HEK293 (cell line): ENCODE measurements around the gene VEPH1.
A peak's percentile ranks its signal among the peaks of the same experiment; 100 is the strongest.

Experiments
- HOXC10 ChIP-seq: sonication (generic); formaldehyde crosslinking; IDR thresholded peaks from 2 replicates; pipeline ENCODE4 v1.8.1; 2023; ENCODE audit warnings: mild to moderate bottlenecking, missing genetic modification reagents
- KLF10 ChIP-seq: fragments of 450-650 bp; IDR thresholded peaks from 2 replicates; pipeline ENCODE4 v1.5.1; 2018; ENCODE audit warnings: missing biosample characterization, mild to moderate bottlenecking, missing genetic modification characterization
- ZBTB49 ChIP-seq: fragments of 450-650 bp; formaldehyde crosslinking; IDR thresholded peaks from 2 replicates; pipeline ENCODE4 v1.5.1; 2016; ENCODE audit warnings: missing biosample characterization, missing genetic modification characterization, low read depth
- ZNF146 ChIP-seq: fragments of 450-650 bp; formaldehyde crosslinking; IDR thresholded peaks from 2 replicates; pipeline ENCODE4 v1.5.1; 2016; ENCODE audit warnings: missing biosample characterization, missing genetic modification characterization
- ZNF169 ChIP-seq: fragments of 450-650 bp; formaldehyde crosslinking; IDR thresholded peaks from 2 replicates; pipeline ENCODE4 v1.5.1; 2016; ENCODE audit warnings: missing biosample characterization, missing genetic modification characterization
- ZNF292 ChIP-seq: fragments of 450-650 bp; formaldehyde crosslinking; IDR thresholded peaks from 2 replicates; pipeline ENCODE4 v1.5.1; 2016; ENCODE audit warnings: low read depth, missing biosample characterization, missing genetic modification characterization, borderline replicate concordance
- ZNF366 ChIP-seq: fragments of 450-650 bp; formaldehyde crosslinking; conservative IDR thresholded peaks from 2 replicates; pipeline ENCODE4 v1.5.1; 2016; ENCODE audit warnings: missing biosample characterization, missing genetic modification characterization
- ZNF391 ChIP-seq: fragments of 450-650 bp; formaldehyde crosslinking; IDR thresholded peaks from 2 replicates; pipeline ENCODE4 v1.5.1; 2016; ENCODE audit warnings: low read depth, missing biosample characterization, missing genetic modification characterization, borderline replicate concordance
- ZNF48 ChIP-seq: fragments of 450-650 bp; formaldehyde crosslinking; IDR thresholded peaks from 2 replicates; pipeline ENCODE4 v1.5.1; 2016; ENCODE audit warnings: missing biosample characterization, missing genetic modification characterization
- ZNF513 ChIP-seq: fragments of 450-650 bp; IDR thresholded peaks from 2 replicates; pipeline ENCODE4 v1.5.1; 2018; ENCODE audit warnings: missing biosample characterization, missing genetic modification characterization
- ZNF529 ChIP-seq: fragments of 450-650 bp; formaldehyde crosslinking; IDR thresholded peaks from 2 replicates; pipeline ENCODE4 v1.5.1; 2017; ENCODE audit warnings: missing genetic modification characterization, missing biosample characterization; ENCODE audit not compliant: insufficient replicate concordance
- ZNF701 ChIP-seq: fragments of 450-650 bp; formaldehyde crosslinking; IDR thresholded peaks from 2 replicates; pipeline ENCODE4 v1.5.1; 2016; ENCODE audit warnings: missing biosample characterization, missing genetic modification characterization
- ZNF747 ChIP-seq: fragments of 450-650 bp; formaldehyde crosslinking; IDR thresholded peaks from 2 replicates; pipeline ENCODE4 v1.5.1; 2016; ENCODE audit warnings: missing biosample characterization, missing genetic modification characterization
- ZNF76 ChIP-seq: fragments of 450-650 bp; formaldehyde crosslinking; IDR thresholded peaks from 2 replicates; pipeline ENCODE4; 2016; ENCODE audit warnings: low read depth, missing biosample characterization, missing genetic modification characterization, borderline replicate concordance
- ZNF830 ChIP-seq: fragments of 450-650 bp; IDR thresholded peaks from 2 replicates; pipeline ENCODE4 v1.5.0; 2018; ENCODE audit warnings: missing biosample characterization, missing genetic modification characterization, low read depth, mild to moderate bottlenecking, moderate library complexity
- ZNF837 ChIP-seq: fragments of 450-650 bp; formaldehyde crosslinking; IDR thresholded peaks from 2 replicates; pipeline ENCODE4 v1.5.1; 2016; ENCODE audit warnings: missing biosample characterization, missing genetic modification characterization
- TF ChIP-seq, protein P1 (sequence below): fragments of 450-650 bp; formaldehyde crosslinking; IDR thresholded peaks from 2 replicates; pipeline ENCODE4 v1.5.1; 2016; ENCODE audit warnings: missing biosample characterization, missing genetic modification characterization
- TF ChIP-seq, protein P2 (sequence below): fragments of 450-650 bp; formaldehyde crosslinking; IDR thresholded peaks from 2 replicates; pipeline ENCODE4 v1.5.1; 2016; ENCODE audit warnings: missing biosample characterization, missing genetic modification characterization
- TF ChIP-seq, protein P3 (sequence below): fragments of 450-650 bp; formaldehyde crosslinking; IDR thresholded peaks from 2 replicates; pipeline ENCODE4 v1.5.1; 2016; ENCODE audit warnings: missing biosample characterization, missing genetic modification characterization
- TF ChIP-seq, protein P4 (sequence below): fragments of 450-650 bp; formaldehyde crosslinking; IDR thresholded peaks from 2 replicates; pipeline ENCODE4 v1.5.1; 2017; ENCODE audit warnings: missing biosample characterization, missing genetic modification characterization
- TF ChIP-seq, protein P5 (sequence below): sonication (generic); formaldehyde crosslinking; IDR thresholded peaks from 2 replicates; pipeline ENCODE4 v1.8.1; 2022; ENCODE audit warnings: mild to moderate bottlenecking, moderate library complexity, missing genetic modification reagents
- TF ChIP-seq, protein P6 (sequence below): fragments of 450-650 bp; formaldehyde crosslinking; IDR thresholded peaks from 2 replicates; pipeline ENCODE4 v1.5.1; 2016; ENCODE audit warnings: missing biosample characterization, missing genetic modification characterization

The VEPH1 gene

DNA sequence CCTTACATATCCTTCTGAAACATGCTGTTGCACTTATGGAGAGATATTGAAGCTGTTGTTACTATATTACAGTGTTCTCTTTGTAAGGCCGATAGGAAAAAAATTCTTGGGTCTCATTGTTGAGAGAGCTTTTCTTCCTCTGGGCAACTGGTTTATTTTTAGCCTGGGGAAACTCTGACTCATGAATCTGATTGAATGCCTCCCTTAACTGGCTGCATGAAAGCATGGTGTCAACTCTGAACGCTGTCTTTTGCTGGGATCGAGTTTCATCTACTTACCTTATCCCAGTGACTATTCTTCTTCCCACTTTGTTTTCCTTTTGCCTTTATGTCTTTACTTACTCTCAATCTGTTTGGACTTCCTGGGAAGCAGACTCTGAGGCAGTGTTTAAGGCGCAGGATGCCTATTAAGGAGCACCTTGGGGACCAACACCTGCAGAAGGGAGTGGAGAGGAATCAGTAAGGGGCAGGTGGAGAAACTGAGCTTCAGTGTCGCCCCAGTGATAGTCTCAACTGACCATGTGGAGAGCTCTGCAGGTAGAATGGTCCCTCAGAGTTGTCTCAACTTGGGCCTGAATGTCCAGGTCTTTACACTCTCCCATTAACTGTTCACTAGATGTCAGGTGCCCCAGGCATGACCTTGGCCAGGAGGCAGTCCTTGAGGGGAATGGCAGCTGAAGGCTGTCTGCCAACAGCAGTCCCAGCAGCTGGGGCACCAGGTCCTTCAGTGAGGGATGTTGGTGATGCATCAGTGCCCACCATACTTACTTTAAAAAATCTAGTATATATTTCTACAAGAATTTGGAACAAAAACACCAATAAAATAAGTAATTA is 254.4 kb downstream of the VEPH1 start (continued):
- TF ChIP-seq, protein P1, sequence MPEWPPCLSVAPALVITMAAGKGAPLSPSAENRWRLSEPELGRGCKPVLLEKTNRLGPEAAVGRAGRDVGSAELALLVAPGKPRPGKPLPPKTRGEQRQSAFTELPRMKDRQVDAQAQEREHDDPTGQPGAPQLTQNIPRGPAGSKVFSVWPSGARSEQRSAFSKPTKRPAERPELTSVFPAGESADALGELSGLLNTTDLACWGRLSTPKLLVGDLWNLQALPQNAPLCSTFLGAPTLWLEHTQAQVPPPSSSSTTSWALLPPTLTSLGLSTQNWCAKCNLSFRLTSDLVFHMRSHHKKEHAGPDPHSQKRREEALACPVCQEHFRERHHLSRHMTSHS = no peak
- TF ChIP-seq ZNF701 (tag by site-specific recombination) = no peak
- no peak for TF ChIP-seq ZNF292 (tag by site-specific recombination)
- no peak for TF ChIP-seq ZNF76 (tag by site-specific recombination)
- no peak for TF ChIP-seq ZNF146 (tag by site-specific recombination)
- TF ChIP-seq, protein P2, sequence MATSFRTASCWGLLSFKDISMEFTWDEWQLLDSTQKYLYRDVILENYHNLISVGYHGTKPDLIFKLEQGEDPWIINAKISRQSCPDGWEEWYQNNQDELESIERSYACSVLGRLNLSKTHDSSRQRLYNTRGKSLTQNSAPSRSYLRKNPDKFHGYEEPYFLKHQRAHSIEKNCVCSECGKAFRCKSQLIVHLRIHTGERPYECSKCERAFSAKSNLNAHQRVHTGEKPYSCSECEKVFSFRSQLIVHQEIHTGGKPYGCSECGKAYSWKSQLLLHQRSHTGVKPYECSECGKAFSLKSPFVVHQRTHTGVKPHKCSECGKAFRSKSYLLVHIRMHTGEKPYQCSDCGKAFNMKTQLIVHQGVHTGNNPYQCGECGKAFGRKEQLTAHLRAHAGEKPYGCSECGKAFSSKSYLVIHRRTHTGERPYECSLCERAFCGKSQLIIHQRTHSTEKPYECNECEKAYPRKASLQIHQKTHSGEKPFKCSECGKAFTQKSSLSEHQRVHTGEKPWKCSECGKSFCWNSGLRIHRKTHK (tag by site-specific recombination) = no peak
- TF ChIP-seq ZNF529 (tag by site-specific recombination) = no peak
- TF ChIP-seq ZNF366 (tag by site-specific recombination) = peak; percentile 76
- TF ChIP-seq ZNF48 (tag by site-specific recombination) = no peak
- TF ChIP-seq, protein P3, sequence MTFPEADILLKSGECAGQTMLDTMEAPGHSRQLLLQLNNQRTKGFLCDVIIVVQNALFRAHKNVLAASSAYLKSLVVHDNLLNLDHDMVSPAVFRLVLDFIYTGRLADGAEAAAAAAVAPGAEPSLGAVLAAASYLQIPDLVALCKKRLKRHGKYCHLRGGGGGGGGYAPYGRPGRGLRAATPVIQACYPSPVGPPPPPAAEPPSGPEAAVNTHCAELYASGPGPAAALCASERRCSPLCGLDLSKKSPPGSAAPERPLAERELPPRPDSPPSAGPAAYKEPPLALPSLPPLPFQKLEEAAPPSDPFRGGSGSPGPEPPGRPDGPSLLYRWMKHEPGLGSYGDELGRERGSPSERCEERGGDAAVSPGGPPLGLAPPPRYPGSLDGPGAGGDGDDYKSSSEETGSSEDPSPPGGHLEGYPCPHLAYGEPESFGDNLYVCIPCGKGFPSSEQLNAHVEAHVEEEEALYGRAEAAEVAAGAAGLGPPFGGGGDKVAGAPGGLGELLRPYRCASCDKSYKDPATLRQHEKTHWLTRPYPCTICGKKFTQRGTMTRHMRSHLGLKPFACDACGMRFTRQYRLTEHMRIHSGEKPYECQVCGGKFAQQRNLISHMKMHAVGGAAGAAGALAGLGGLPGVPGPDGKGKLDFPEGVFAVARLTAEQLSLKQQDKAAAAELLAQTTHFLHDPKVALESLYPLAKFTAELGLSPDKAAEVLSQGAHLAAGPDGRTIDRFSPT (tag by site-specific recombination) = 0 out of 2 replicates have a peak, but pooled peaks have one; percentile 47
- TF ChIP-seq, protein P4, sequence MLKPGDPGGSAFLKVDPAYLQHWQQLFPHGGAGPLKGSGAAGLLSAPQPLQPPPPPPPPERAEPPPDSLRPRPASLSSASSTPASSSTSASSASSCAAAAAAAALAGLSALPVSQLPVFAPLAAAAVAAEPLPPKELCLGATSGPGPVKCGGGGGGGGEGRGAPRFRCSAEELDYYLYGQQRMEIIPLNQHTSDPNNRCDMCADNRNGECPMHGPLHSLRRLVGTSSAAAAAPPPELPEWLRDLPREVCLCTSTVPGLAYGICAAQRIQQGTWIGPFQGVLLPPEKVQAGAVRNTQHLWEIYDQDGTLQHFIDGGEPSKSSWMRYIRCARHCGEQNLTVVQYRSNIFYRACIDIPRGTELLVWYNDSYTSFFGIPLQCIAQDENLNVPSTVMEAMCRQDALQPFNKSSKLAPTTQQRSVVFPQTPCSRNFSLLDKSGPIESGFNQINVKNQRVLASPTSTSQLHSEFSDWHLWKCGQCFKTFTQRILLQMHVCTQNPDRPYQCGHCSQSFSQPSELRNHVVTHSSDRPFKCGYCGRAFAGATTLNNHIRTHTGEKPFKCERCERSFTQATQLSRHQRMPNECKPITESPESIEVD (tag by site-specific recombination) = 0 out of 2 replicates have a peak, but pooled peaks have one; percentile 6
- no peak for TF ChIP-seq ZNF830 (tag by site-specific recombination)
- TF ChIP-seq, protein P5, sequence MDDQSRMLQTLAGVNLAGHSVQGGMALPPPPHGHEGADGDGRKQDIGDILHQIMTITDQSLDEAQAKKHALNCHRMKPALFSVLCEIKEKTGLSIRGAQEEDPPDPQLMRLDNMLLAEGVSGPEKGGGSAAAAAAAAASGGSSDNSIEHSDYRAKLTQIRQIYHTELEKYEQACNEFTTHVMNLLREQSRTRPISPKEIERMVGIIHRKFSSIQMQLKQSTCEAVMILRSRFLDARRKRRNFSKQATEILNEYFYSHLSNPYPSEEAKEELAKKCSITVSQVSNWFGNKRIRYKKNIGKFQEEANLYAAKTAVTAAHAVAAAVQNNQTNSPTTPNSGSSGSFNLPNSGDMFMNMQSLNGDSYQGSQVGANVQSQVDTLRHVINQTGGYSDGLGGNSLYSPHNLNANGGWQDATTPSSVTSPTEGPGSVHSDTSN = no peak
- no peak for TF ChIP-seq ZNF169 (tag by site-specific recombination)
- TF ChIP-seq ZNF513 (tag by site-specific recombination) = no peak
- TF ChIP-seq ZNF747 = no peak
- TF ChIP-seq, protein P6, sequence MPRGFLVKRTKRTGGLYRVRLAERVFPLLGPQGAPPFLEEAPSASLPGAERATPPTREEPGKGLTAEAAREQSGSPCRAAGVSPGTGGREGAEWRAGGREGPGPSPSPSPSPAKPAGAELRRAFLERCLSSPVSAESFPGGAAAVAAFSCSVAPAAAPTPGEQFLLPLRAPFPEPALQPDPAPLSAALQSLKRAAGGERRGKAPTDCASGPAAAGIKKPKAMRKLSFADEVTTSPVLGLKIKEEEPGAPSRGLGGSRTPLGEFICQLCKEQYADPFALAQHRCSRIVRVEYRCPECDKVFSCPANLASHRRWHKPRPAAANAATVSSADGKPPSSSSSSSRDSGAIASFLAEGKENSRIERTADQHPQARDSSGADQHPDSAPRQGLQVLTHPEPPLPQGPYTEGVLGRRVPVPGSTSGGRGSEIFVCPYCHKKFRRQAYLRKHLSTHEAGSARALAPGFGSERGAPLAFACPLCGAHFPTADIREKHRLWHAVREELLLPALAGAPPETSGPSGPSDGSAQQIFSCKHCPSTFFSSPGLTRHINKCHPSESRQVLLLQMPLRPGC (tag by site-specific recombination) = no peak
- no peak for TF ChIP-seq ZNF837 (tag by site-specific recombination)
- TF ChIP-seq ZNF391 (tag by site-specific recombination) = no peak
- TF ChIP-seq KLF10 (tag by site-specific recombination) = no peak
- no peak for TF ChIP-seq HOXC10 (CRISPR knock-in tag)
- no peak for TF ChIP-seq ZBTB49 (tag by site-specific recombination)
